Lung microvascular endothelial cell (primary cell): ENCODE results near the gene THBS2. TPM values are rescaled to one million over a fixed set of nuclear protein-coding genes. Genes with fewer than 3 reads are reported as not detected.
"Not testable (repeated sequence)": the region's sequence is repeated elsewhere in the genome, so short reads cannot be mapped to it uniquely, and the experiment has no call there.

Experiments
- DNase-seq, 2 donors: peaks; one replicate each; pipeline versions ENCODE4 v3.0.0 to v3.0.0-alpha.2; 2010; ENCODE audit warnings: low read depth in 2 of 2
- total RNA-seq: library from RNA; depleted of rRNA; stranded (reverse); fragments of >200 nt; gene quantifications from 2 replicates; pipeline ENCODE4 v1.2.1, GENCODE V29; 2014

Gene THBS2
- total RNA-seq, 1 donor from 2014 or later = 2.4 TPM

DNA sequence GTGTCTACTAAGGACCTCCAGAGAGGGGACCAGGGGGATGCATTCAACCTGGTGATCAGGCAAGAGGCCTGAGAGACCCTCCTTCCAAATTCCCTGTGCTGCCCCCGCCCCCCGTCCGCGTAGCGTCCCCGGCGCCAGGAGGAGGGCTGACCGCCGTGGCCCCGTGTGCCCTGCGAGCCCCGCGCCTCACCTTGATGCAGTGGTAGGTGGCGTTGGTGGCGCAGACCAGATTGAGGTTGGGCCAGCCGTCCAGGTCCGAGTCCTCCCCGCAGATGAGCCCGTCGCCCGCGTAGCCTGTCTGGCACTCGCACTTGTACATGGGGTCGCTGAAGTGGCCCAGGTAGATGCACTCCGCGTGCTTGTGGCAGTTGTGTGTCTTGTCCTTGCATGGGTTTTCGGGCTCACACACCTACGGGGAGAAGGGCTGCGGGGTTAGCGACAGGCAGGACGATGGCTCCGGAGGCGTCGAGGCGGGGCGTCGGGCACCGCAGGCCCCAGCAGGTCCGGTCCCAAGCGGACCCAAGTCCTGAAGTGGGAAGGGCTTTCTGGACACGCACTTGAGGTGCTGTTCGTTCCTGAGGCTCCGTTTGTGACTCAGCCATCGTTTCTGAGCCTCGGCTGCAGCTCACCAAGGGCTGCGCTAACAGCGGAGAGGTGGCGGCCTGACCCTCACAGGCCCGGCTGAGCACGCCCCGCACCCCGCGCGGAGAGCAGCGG, 21.7 kb downstream of the THBS2 start:
- no peak for DNase-seq

DNA sequence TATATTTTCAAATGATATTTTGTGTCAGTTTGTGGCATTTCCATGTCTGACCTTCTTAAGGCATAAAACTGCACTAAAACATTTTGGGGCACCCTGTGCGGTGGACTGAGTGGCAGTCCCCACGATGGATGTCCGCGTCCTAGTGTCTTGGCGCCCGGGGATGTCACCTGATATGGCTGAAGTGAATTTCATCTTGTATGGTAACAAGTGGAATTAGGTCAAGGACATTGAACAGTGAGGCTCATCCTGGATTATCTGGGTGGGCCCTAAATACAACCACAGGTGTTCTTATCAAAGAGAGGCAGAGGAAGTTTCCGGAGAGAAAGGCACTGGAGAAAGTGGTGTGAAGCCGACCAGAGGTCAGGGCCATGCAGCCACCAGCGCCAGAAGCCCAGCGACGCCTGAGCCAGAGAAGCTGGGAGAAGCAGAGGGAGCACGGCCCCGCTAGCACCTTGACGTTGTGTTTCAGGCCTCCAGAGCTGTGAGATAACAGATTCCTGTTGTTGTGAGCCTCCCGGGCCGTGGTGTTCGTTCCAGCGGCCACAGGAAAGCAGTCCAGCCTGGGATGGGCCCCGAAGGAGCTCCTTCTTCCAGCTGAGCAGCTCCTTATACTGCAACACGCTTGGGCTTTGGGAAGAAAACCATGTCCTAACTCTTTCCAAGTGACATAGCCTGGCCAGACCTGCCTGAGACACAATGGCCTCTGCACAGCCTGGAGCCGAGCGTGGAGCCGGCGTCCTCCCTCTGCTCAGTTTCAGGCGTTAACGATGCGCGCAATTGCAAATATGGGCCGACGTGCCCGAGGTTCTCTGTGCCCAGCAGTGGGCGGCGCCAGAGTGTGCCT, 22.5 kb downstream of the THBS2 start:
- DNase-seq = no peak

DNA sequence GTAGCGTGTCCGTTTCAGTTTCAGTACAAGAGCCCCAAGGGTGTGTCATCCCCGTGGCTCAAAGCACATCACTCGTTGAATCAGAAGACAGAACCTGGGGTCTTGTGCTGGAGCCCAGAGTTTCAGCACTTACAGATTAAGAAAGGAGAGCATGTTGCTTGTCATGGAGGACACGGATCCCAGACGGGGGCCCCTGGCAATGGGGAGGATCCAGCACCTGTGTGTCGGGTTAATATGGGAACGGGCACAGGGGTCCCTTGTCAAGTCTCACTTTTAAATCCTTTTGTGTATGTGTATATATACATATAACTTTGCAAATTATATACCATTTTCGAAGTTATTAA, 23.4 kb downstream of the THBS2 start:
- no peak for DNase-seq

DNA sequence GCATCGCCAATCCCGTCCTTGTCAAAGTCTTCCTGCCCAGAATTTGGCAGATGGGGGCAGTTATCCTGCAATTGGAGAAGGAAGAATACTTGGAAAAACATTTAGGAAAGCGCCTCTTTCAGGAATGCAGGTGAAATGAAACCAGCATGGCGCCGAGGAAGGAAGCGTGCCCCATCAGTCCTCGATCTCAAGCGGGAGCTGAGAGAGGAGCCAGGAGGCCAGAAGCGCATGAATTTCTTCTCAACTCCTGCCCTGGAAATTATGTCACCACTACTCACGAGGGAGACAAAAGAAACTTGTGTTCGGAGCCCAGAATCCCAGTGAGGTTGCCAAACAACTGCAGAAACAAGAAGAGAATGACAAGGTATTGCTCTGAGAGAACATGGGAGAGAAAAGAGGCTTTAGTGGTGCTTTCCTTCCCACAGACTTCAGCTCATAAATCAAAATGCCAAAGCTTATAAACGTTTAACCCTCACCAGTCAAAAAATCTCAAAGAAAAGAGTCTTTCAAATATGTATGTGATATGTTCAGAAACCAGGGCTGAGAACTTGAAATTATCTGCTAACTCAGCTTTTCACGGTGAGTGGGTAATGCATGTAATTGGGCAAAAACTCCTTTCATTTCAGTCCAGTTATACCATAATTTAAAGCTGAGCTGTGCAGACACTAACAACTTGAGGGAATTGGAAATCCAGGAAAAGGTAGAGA, 23.9 kb downstream of the THBS2 start:
- no peak for DNase-seq

DNA sequence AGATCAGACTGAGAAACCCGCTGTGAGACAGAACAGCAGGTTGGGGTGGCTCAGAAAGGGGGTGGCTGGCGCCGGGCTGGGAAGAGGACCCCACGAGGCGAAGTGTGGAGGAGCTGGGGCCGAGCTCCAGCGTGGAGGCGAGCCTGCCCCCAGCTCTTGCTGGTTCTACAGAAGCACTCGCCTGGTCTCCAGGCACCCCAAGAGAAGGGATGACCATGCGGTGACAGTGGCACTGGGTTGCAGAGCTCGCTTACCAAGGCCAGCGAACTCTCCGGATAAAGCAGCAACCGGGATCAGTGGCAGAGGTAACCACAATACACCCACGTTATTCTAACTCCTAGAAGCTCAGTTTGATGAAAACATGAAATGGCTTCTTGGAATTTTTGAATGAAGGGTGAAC, 26.5 kb downstream of the THBS2 start:
- no peak for DNase-seq

DNA sequence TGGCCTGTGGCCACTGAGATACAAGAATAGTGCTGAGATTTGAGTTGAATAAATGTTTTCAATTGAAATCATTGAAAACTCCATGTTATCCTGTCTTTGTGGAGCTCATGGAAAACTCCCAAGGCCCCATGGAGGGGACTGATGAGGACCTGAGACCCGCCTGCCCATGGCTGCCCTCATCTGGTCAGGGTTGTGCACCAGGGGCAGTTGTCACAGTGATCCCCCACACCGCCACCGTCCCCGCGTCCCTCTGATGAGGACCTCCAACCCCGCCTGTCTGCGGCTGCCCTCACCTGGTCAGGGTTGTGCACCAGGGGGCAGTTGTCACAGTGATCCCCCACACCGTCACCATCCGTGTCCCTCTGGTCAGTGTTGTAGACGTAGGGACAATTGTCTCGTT, 27.8 kb downstream of the THBS2 start:
- DNase-seq = no peak

DNA sequence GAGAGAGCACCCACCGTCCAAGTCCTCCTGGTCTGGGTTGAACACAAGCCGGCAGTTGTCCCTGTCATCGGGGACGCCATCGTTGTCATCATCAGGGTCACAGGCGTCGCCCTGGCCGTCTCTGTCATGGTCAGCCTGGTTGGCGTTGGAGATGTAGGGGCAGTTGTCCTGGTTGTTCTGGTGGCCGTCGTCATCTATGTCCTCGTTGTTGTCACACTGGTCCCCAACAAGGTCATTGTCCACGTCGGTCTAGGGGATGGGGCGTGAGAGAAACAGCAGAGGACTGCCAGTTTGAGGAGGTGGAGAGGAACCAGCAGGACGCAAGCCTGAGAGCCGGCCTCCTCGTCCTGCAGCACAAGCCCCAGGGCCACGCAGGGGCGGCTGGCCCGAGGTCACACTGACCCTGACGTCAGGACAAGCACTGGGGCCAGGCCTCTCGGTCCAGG, 28.5 kb downstream of the THBS2 start:
- no peak for DNase-seq

DNA sequence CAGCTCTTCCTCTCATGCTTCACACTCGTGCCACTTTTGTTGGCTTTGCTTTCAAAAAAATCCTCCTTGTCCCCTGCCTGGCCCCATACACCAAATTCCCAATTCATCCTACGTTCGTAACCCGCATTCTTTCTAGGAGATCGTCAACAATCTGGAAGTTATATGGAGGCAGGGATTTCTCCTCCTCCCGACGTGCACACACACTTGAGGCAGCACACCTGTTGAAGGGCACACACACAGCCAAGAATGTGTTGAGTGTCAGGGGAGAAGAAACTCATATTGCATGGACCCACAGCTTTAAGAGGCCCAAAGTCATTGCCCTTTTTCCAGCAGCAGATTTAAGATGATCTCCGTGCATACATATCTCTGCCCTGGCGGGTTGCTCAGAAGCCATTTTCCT, 28.9 kb downstream of the THBS2 start:
- no peak for DNase-seq

DNA sequence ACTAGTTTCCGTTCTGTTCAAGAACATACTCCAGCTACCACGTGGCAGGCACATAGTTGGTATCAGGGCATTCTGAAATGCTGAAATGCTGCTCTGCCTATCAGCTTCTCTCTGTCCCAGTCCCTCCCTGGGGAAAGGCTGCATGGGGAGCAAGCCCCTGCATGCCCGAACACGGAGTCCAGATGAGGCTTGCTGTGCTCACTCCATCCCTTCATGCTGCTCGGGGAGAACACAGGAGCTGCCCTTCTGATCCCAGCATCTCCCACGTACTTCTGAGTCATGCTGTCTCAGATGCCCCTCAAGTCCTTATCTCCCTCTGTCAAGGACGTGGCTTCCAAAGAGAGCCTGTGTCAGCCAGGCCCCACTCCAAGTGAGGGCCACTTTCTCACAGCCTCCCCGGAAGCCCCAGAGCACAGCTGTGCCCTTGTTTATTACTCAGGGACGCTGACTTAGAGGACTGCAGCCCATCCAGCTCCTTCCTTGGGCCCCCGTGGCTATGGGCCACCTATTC, 29.4 kb downstream of the THBS2 start:
- no peak for DNase-seq

DNA sequence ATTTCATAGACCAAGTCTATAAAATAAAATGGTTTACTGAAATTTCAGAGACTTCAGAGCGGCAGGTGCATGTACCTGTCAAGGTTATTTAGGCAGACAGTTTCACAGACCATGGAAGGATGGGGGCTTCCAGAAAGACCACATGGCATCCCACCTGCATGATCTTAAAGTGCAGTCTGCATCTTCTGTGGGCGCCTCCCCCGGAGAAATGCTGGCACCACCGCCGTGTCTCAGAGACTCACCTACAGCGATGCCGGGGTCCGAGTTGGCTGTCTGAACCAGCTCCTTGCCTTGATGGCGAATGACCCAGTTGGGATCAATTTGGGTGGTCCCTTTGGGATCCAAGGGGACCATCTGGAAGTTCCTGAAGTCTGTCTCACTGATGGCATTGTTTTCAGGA, 30.6 kb downstream of the THBS2 start:
- DNase-seq = no peak

DNA sequence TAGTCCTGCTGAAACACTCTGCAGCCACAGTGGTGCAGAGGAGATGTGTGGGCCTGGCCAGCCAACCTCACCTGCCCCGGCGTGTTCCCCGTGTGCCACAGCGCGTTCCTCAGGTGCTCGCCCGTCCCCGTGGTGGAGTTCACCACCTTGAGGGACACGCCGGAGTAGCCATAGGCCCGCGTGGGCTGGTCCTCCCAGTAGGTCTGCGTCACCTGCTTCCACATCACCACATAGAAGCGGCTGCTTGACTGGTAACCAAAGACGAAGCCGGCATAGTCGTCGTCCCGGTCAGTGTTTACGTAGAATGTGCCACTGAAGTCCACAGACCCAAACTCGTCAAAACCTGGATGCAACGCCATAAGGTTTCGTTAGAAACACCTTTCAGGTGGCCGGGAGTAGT, 31.5 kb downstream of the THBS2 start:
- DNase-seq = no peak

DNA sequence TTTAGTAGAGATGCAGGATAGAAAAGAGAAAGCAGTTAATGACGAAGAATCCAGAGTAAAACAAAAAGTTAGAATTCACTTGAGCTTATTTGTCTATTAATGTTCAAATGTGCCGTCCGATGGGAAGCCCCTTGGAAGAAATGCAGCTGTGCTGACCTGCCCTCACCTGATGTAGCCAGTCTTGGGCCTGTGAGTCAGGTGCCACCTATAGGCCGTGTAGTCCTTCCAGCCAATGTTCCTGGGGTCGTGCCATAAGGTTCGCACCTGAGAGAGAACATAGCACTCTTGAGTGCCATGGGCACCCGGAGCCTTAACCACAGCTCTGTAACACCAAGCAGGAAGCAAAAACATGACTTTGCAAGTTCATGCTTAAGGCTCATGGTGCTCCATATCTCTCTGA, 32.4 kb downstream of the THBS2 start:
- no peak for DNase-seq

DNA sequence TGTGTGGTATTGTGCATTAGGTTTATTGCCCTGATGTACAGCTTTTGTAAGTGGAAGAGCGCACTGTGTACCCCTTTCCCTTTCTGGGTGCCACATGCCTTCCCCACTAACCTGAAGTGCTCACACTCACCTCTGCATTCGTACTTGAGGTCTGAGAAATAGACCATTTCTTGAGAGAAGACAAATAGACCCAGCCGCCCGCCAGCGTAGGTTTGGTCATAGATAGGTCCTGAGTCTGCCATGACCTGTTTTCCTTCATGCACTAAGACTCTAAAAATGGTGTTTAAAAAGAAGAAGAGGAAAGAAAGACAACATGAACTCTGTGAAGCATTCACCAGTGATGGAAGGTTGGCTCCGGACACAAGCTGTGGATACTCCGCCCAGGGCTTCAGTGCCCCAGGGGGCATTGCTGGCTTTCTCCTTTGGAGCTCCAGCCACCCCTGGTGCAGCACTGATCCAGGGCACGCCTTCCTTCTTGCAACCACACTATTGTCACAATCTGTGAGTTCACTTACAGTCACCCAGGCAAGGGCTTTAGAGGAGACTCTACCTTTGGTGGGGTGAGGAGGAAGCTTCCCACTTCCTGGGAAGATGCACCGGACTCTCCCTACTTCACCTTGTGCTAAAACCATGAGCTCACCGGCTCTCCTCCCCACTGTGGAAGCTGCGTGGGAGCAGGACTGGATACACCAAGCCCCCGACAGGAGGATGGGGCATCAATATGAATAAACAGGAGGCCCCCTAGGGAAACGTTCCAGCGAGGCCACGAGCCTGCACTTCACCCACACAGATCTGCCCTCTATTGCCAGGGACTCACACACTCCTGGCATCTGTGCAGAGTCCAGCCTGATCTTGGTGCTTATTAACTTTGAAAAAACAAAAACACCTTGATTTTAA, 33.3 kb downstream of the THBS2 start:
- DNase-seq = no peak

DNA sequence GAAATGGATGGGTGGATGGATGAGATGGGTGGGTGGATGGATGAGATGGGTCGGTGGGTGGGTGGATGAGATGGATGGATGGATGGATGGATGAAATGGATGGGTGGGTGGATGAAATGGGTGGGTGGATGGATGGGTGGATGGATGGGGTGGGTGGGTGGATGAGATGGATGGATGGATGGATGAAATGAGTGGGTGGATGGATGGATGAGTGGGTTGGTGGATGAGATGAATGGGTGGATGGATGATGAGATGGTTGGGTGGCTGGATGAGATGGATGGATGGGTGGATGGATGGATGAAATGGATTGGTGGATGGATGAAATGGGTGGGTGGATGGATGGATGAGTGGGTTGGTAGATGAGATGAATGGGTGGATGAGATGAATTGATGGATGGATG, 35.7 kb downstream of the THBS2 start:
- no peak for DNase-seq

DNA sequence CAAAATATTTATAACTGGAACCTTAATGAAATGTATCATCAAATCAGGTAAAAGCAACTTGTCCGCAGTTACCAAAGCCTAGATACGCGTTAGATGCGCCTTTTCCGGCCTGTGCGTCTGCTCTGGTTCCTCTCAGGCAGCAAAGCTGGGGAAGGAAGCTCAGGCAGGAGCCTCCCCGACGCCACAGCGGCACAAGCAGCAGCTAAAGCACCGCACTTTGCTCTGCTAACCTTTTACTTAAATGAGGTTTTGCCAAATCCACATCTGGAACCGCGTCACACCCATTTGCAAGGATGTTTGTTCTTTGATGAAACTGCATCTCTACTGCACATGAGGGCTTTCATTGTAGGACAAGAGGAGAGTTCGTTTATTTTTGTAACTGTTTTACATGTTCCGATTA, 36.8 kb downstream of the THBS2 start:
- no peak for DNase-seq

DNA sequence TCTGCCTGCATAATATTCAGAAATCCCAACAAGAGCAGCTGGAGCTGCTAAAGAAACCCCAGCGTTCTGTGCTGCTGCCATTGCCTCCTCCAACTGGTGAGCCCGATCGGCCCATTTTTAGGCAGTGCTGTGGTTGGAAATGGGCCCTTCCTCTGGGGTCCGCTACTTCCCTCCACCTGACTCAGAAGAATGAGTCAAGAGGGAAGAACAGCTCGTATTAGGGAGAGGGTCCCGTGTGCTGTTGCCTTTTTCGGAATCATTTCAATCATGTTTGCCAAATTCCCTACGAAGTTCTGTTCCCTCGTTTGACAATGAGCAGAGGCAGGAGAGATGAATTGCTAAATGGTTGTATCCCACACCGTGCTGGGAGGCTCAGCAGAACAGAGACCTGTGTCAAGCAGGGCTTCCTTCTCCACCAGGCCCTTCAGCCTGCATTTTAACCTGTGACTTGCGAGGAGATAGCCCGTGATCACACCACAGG, 38.4 kb downstream of the THBS2 start:
- DNase-seq = no peak

DNA sequence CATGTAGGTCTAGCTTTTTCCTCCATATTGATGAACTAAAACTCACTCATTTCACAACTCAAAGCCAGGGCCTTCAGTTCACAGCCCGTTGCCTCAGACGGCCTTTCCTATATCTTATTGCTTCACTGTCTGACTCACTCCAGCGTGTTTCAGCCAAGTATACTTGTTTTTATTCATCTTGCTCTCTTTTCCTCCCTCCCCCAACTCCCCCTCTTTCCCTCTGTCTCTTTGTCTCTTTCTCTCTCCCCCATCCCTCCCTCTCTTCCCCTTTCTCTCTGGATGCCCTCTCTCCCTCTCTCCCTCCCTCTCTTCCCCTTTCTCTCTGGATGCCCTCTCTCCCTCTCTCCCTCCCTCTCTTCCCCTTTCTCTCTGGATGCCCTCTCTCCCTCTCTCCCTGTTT, 38.9 kb downstream of the THBS2 start:
- DNase-seq = not testable (repeated sequence)

DNA sequence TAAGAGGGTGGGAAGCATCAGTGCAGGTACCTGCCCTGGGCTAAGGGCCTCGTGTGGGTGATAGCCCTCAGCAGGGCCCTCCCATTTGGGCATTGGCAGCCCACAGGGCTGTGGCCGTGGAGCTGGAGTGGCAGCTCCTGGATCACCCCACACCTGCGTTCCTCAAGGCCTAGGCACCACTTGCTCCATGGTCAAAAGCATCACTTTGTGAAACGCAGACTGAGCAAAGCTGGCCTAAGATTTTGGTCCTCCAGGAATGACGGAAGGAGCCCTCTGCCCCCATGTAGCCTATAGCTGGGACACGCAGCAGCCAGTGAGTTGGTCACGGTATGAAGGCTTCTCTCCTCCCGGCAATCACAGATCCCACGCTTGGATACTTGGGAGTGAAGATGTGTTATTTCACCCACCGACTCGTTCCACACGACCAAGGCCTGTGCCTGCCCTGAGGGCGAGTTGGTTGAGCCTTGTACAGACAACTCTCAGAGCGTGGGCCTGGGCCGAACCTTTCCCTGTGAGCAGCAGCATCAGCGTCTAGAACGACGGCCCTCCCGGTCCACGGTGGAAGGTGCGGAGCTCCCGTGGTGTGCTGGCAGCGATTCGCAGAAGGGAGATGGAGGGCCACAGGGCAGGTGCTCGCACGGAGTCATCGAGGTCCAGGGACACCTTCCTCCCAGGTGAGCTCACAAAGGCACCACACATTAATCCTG, 39.7 kb downstream of the THBS2 start:
- no peak for DNase-seq

DNA sequence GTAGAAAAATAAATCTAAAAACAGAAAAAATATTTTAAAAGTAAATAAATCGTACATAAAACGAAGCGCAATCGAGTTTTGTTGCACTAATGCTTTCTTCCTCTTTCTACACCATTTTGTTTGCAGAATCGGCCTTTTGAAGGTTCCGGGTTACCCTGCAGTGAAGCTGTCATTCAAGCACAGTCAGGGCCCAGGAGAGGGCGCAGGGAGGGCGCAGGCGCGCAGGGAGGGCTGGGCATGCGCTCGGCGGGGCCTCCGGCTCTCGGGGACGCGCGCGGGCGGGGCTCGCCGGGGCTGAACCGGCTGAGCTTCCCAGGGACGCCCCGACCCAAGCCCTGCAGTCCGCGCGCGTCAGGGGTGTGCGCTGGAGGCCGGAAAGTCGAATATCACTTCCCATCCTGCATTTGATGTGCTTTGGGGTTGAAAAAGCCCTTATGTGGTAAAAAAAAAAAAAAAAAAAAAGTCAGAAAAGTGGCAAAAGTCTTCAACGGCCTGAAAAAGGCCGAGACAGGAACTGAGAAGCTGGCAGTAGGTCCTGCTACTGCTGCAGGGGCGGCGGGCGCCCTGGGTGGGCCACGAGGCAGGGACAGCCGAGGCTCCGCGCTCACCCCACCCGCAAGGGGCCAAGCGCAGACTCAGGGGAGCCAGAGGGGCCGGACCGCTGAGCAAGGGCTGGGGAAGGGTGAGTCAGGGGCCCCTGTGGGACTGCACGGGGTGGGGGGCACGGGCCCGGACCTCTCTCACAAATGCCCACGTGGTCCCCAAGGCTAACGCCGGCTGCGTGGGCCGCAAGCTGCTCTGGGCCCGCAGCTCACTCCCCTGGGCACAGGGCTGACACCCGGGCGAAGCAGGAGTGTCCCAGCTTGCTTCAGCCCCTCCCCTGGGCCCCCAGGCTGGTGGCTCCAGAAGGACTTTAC, 40.5 kb downstream of the THBS2 start:
- DNase-seq = peak; percentile 48 to 84
